K562 (cell line): ENCODE measurements around the gene AAMDC. TPM values are rescaled to one million over a fixed set of nuclear protein-coding genes. Genes with fewer than 3 reads are reported as not detected.

Experiments
- BDP1 ChIP-seq: IDR thresholded peaks from 3 replicates; pipeline ENCODE4 v1.6.1; 2011; ENCODE audit not compliant: insufficient read length, insufficient read depth
- CEBPB ChIP-seq: fragments of 450-650 bp; IDR thresholded peaks from 2 replicates; pipeline ENCODE4 v1.6.1; 2016; ENCODE audit warnings: missing genetic modification characterization, missing compliant biosample characterization
- CEBPG ChIP-seq, 3 experiments: fragments of 200-800 bp in 1 of 3; sonication (Bioruptor generic) in 1 of 3; sonication (generic) in 1 of 3; formaldehyde crosslinking in 1 of 3; IDR thresholded peaks in 2 of 3; conservative IDR thresholded peaks in 1 of 3; 2 replicates each; pipeline versions ENCODE4 v1.6.1 to v1.8.0; 2016 to 2022; ENCODE audit warnings: missing compliant biosample characterization in 2 of 3, missing genetic modification characterization in 2 of 3, mild to moderate bottlenecking in 1 of 3, missing genetic modification reagents in 1 of 3
- EGR1 ChIP-seq: fragments of 450-650 bp; conservative IDR thresholded peaks from 2 replicates; pipeline ENCODE4 v1.6.1; 2017; ENCODE audit warnings: mild to moderate bottlenecking
- PKNOX1 ChIP-seq: fragments of 450-650 bp; IDR thresholded peaks from 2 replicates; pipeline ENCODE4 v1.6.1; 2016
- XRCC4 ChIP-seq: IDR thresholded peaks from one replicate; pipeline ENCODE4 v1.6.1; 2011; ENCODE audit not compliant: insufficient read depth, insufficient read length; ENCODE audit errors: extremely low read depth
- ZBTB11 ChIP-seq, 3 experiments: fragments of 200-800 bp in 1 of 3; fragments of 250-450 bp in 1 of 3; fragments of 450-650 bp in 1 of 3; sonication (Bioruptor Pico) in 1 of 3; sonication (Bioruptor generic) in 1 of 3; formaldehyde crosslinking in 1 of 3; IDR thresholded peaks; 2 replicates each; pipeline versions ENCODE4 v1.6.1 to v1.8.0; 2016 to 2022; ENCODE audit warnings: mild to moderate bottlenecking in 2 of 3, missing genetic modification characterization in 2 of 3, missing compliant biosample characterization in 1 of 3, moderate library complexity in 1 of 3
- ZNF263 ChIP-seq: sonication (generic); formaldehyde crosslinking; IDR thresholded peaks from 2 replicates; pipeline ENCODE4 v1.8.0; 2022; ENCODE audit warnings: mild to moderate bottlenecking, missing genetic modification reagents, borderline replicate concordance
- polyA plus RNA-seq, 8 experiments: library from polyadenylated mRNA; depleted of rRNA in 4 of 8; stranded (reverse) in 5 of 8; unstranded in 3 of 8; fragments of >200 nt; fragmentation: Nextera tagmentation in 2 of 8; fragmentation: Illumina TruSeq in 1 of 8; extraction: Ambion mirVana in 2 of 8; extraction: Trizol in 1 of 8; gene quantifications; 2 replicates each; pipeline versions ENCODE4 v1.2.1 to v1.2.3, GENCODE V29; 2011 to 2014; ENCODE audit warnings: inconsistent platforms in 1 of 8, missing spikeins in 1 of 8
- total RNA-seq, 7 experiments: library from RNA; depleted of rRNA in 6 of 7; stranded (reverse); fragments of >200 nt in 6 of 7; fragmentation: Illumina TruSeq in 2 of 7; extraction: Trizol in 2 of 7; gene quantifications; 2 replicates each; pipeline versions ENCODE4 v1.2.1 to v1.2.3, GENCODE V29; 2011 to 2021; ENCODE audit warnings: low replicate concordance in 1 of 7

The AAMDC gene
- total and polyA plus RNA-seq, 9 of the 15 experiments (the other 6 are each of a cell fraction or from before 2014, with no cell fraction given) = 10.4 to 40.6 (median 15.6) TPM

- TF ChIP-seq PKNOX1 (peak; percentile 37; the same call in 1 of the 2 replicates), BDP1 (no peak), CEBPB (tag) (no peak), ZNF263 (CRISPR knock-in tag) (no peak), XRCC4 (no peak), CEBPG (CRISPR knock-in tag; IDR thresholded peaks at IDR 0.05) (peak; percentile 65; the same call in 1 of the 2 replicates), CEBPG (tag; conservative IDR thresholded peaks at IDR 0.05 in 1 of 2, IDR thresholded peaks at IDR 0.05 in 1 of 2) (peak in 1 of 2 experiments; percentile 76; a peak in 2 of 4 replicates), ZBTB11 (CRISPR knock-in tag; IDR thresholded peaks at IDR 0.05) (no peak), EGR1 (no peak)
These were observed 30.6 kb downstream of the AAMDC start (continued) for GRCh38 chr11:77851503-77851902.
